ENCODE data around the gene CACNG4.

- TF ChIP-seq CTCF (IDR thresholded peaks at IDR 0.05): no peak
- TF ChIP-seq POLR2A (IDR thresholded peaks at IDR 0.05): no peak
- TF ChIP-seq EP300 (IDR thresholded peaks at IDR 0.05): no peak
Observed at GRCh38 chr17:66954632-66955031, 9.9 kb upstream of the CACNG4 start.
